Transverse colon (tissue), 3 donors: ENCODE measurements around the gene CDH13.
A peak's percentile ranks its signal among the peaks of the same experiment; 100 is the strongest.

Experiments
- CTCF ChIP-seq, 5 experiments: fragments of 200-600 bp in 3 of 5; fragments of 450-650 bp in 2 of 5; sonication (generic) in 3 of 5; IDR thresholded peaks; 1 replicate in 2 of 5; 2 replicates in 3 of 5; pipeline ENCODE4 v1.5.1; 2016 to 2017; ENCODE audit warnings: antibody characterized with exemption in 5 of 5, inconsistent platforms in 3 of 5, mild to moderate bottlenecking in 2 of 5, moderate library complexity in 1 of 5
- EP300 ChIP-seq: sonication (generic); formaldehyde crosslinking; IDR thresholded peaks from one replicate; pipeline ENCODE4 v1.6.1; 2017; ENCODE audit warnings: antibody characterized with exemption, low read depth
- POLR2A ChIP-seq: fragments of 450-650 bp; IDR thresholded peaks from one replicate; pipeline ENCODE4 v1.6.1; 2016; ENCODE audit warnings: antibody characterized with exemption, mild to moderate bottlenecking, moderate library complexity

GRCh38 chr16:82824408-82824807, 197.6 kb downstream of the CDH13 start:
- TF ChIP-seq POLR2A, result no peak
- TF ChIP-seq CTCF (IDR thresholded peaks at IDR 0.05), result peak in 1 of 5 experiments; percentile 5
- TF ChIP-seq EP300, result no peak
